Vagina (tissue), 2 donors: Measurements from ENCODE around the gene LAMB4.

Experiments
- CTCF ChIP-seq, 3 experiments: fragments of 450-650 bp in 2 of 3; fragments of 200-600 bp in 1 of 3; sonication (generic) in 1 of 3; IDR thresholded peaks; one replicate each; pipeline ENCODE4 v1.5.1; 2017 to 2019; ENCODE audit warnings: antibody characterized with exemption in 3 of 3, mild to moderate bottlenecking in 2 of 3, moderate library complexity in 2 of 3
- POLR2A ChIP-seq, 2 donors: fragments of 450-650 bp; IDR thresholded peaks; one replicate each; pipeline ENCODE4 v1.6.1; 2017; ENCODE audit warnings: antibody characterized with exemption in 2 of 2, mild to moderate bottlenecking in 2 of 2, moderate library complexity in 2 of 2

- TF ChIP-seq CTCF (IDR thresholded peaks at IDR 0.05) (no peak), POLR2A (IDR thresholded peaks at IDR 0.05) (no peak)
These were observed 122.4 kb downstream of the LAMB4 start for GRCh38 chr7:108007762-108008161.
